ENCODE data around the gene CX3CL1. TPM values are rescaled to one million over a fixed set of nuclear protein-coding genes. Genes with fewer than 3 reads are reported as not detected.

CX3CL1 gene
- total RNA-seq, 1 experiment from 2014 or later: 0.23 TPM

Small RNAs within 50 kb of the gene (small RNA-seq; reads per million reads assigned to genes)
- not detected for gene AC108081.1

Other genes starting within 250 kb of the CX3CL1 start
- gene PSME3IP1, start 186.5 kb upstream of the CX3CL1 start, total RNA-seq (2014; rRNA removed; shearing (Covaris generic)): 41.7 and 54.5 TPM in 2 replicates
- gene RSPRY1, start 186.2 kb upstream of the CX3CL1 start, total RNA-seq (2014; rRNA removed; shearing (Covaris generic)): 20.7 and 21.3 TPM in 2 replicates
- 6.8 and 10.5 TPM in 2 replicates for gene ARL2BP, start 127.2 kb upstream of the CX3CL1 start, total RNA-seq (2014; rRNA removed; shearing (Covaris generic))
- gene PLLP, start 87.8 kb upstream of the CX3CL1 start, total RNA-seq (2014; rRNA removed; shearing (Covaris generic)): 0.13 and 0.16 TPM in 2 replicates
- not detected in 2 replicates for gene CCL22, start 13.7 kb upstream of the CX3CL1 start, total RNA-seq (2014; rRNA removed; shearing (Covaris generic))
- gene CCL17, start 32.3 kb downstream of the CX3CL1 start, total RNA-seq (2014; rRNA removed; shearing (Covaris generic)): not detected in 2 replicates
- 44.3 and 46.4 TPM in 2 replicates for gene CIAPIN1, start 74.9 kb downstream of the CX3CL1 start, total RNA-seq (2014; rRNA removed; shearing (Covaris generic))
- gene COQ9, start 75.0 kb downstream of the CX3CL1 start, total RNA-seq (2014; rRNA removed; shearing (Covaris generic)): 54.1 and 65.4 TPM in 2 replicates
- gene POLR2C, start 90.2 kb downstream of the CX3CL1 start, total RNA-seq (2014; rRNA removed; shearing (Covaris generic)): 151 and 174 TPM in 2 replicates
- 118 and 122 TPM in 2 replicates for gene DOK4, start 114.0 kb downstream of the CX3CL1 start, total RNA-seq (2014; rRNA removed; shearing (Covaris generic))
- 7.6 and 7.7 TPM in 2 replicates for gene CCDC102A, start 164.1 kb downstream of the CX3CL1 start, total RNA-seq (2014; rRNA removed; shearing (Covaris generic))
- 3.1 and 5.1 TPM in 2 replicates for gene ADGRG5, start 170.2 kb downstream of the CX3CL1 start, total RNA-seq (2014; rRNA removed; shearing (Covaris generic))